Measurements from ENCODE around the gene MTHFD1L.
"Not testable (repeated sequence)": the region's sequence is repeated elsewhere in the genome, so short reads cannot be mapped to it uniquely, and the experiment has no call there.

MTHFD1L gene

GRCh38 chr6:151068761-151069312 lies 203.3 kb downstream of the MTHFD1L start:
- DNase-seq (ENCODE audit: low read depth), result no peak

- no peak for DNase-seq (ENCODE audit: low read depth)
Observed at GRCh38 chr6:151069641-151070040, 204.1 kb downstream of the MTHFD1L start.

- DNase-seq (ENCODE audit: low read depth), result no peak
Observed at GRCh38 chr6:151070631-151071051, 205.1 kb downstream of the MTHFD1L start.

- DNase-seq (ENCODE audit: low read depth), result no peak
Observed at GRCh38 chr6:151071295-151071694, 205.8 kb downstream of the MTHFD1L start.

GRCh38 chr6:151073146-151073545 lies 207.6 kb downstream of the MTHFD1L start:
- no peak for DNase-seq (ENCODE audit: low read depth)

- no peak for DNase-seq (ENCODE audit: low read depth)
Observed at GRCh38 chr6:151073701-151074100, 208.2 kb downstream of the MTHFD1L start.

GRCh38 chr6:151075005-151075404 lies 209.5 kb downstream of the MTHFD1L start:
- no peak for DNase-seq (ENCODE audit: low read depth)

GRCh38 chr6:151075527-151075926 lies 210.0 kb downstream of the MTHFD1L start:
- DNase-seq (ENCODE audit: low read depth), result no peak

GRCh38 chr6:151075930-151076555 lies 210.5 kb downstream of the MTHFD1L start:
- DNase-seq (ENCODE audit: low read depth), result no peak

GRCh38 chr6:151078655-151079054 lies 213.2 kb downstream of the MTHFD1L start:
- no peak for DNase-seq (ENCODE audit: low read depth)

- no peak for DNase-seq (ENCODE audit: low read depth)
Observed at GRCh38 chr6:151081656-151082055, 216.2 kb downstream of the MTHFD1L start.

GRCh38 chr6:151082079-151082478 lies 216.6 kb downstream of the MTHFD1L start:
- no peak for DNase-seq (ENCODE audit: low read depth)

- no peak for DNase-seq (ENCODE audit: low read depth)
Observed at GRCh38 chr6:151084275-151084674, 218.8 kb downstream of the MTHFD1L start.

GRCh38 chr6:151087055-151087454 lies 221.6 kb downstream of the MTHFD1L start:
- DNase-seq (ENCODE audit: low read depth), result not testable (repeated sequence)

GRCh38 chr6:151087861-151088598 lies 222.5 kb downstream of the MTHFD1L start:
- DNase-seq (ENCODE audit: low read depth), result no peak

GRCh38 chr6:151088599-151088935 lies 223.1 kb downstream of the MTHFD1L start:
- no peak for DNase-seq (ENCODE audit: low read depth)

GRCh38 chr6:151088963-151089362 lies 223.5 kb downstream of the MTHFD1L start:
- DNase-seq (ENCODE audit: low read depth), result no peak

- DNase-seq (ENCODE audit: low read depth), result no peak
Observed at GRCh38 chr6:151089978-151090377, 224.5 kb downstream of the MTHFD1L start.

- no peak for DNase-seq (ENCODE audit: low read depth)
Observed at GRCh38 chr6:151091571-151091970, 226.1 kb downstream of the MTHFD1L start.

GRCh38 chr6:151092591-151092990 lies 227.1 kb downstream of the MTHFD1L start:
- no peak for DNase-seq (ENCODE audit: low read depth)

- no peak for DNase-seq (ENCODE audit: low read depth)
Observed at GRCh38 chr6:151093706-151094105, 228.2 kb downstream of the MTHFD1L start.

GRCh38 chr6:151095538-151096254 lies 230.2 kb downstream of the MTHFD1L start:
- DNase-seq (ENCODE audit: low read depth), result no peak

- no peak for DNase-seq (ENCODE audit: low read depth)
Observed at GRCh38 chr6:151096255-151096612, 230.7 kb downstream of the MTHFD1L start.
